Liver (tissue), 3 donors: ENCODE results near the gene HMGB4.

Experiments
- HNF4A ChIP-seq, 2 donors: conservative IDR thresholded peaks; 2 replicates each; pipeline ENCODE4 v1.6.1; 2016; ENCODE audit warnings: antibody characterized with exemption in 2 of 2, mild to moderate bottlenecking in 2 of 2
- NR2F2 ChIP-seq: IDR thresholded peaks from 2 replicates; pipeline ENCODE4 v1.6.1; 2016; ENCODE audit warnings: antibody characterized with exemption
- RXRA ChIP-seq, 2 donors: IDR thresholded peaks; 2 replicates each; pipeline ENCODE4 v1.6.1; 2017 to 2018; ENCODE audit warnings: antibody characterized with exemption in 2 of 2, mild to moderate bottlenecking in 1 of 2
- YY1 ChIP-seq: IDR thresholded peaks from 2 replicates; pipeline ENCODE4 v1.6.1; 2016; ENCODE audit warnings: antibody characterized with exemption, mild to moderate bottlenecking
- TF ChIP-seq, protein P1 (sequence below): fragments of 150-350 bp; IDR thresholded peaks from 2 replicates; pipeline ENCODE4 v1.5.1; 2017; ENCODE audit warnings: improper control_type of control experiment, low read depth, low read length; ENCODE audit not compliant: missing input control
- donor health status: healthy.
- donor health status: healthy.

DNA sequence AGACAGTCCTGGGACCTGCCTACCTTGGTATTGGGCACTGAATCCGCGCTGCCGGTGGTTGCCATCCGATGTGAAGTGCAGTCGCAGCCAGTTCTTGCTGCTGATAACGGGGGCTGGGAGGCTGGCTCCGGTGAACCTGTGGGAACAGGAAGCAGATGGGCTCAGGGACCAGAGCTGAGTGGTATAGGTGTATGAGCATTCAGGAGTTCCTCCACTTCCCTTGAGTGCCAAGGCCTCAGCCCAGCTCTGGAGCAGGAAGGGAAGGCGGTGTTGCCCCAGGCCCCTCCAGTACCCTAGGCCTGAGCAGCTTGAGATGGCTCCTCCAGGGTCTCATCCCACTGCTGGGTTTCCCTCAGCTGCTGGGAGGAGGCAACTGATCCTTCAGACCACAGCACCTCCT is 17.0 kb upstream of the HMGB4 start:
- TF ChIP-seq, protein P1, sequence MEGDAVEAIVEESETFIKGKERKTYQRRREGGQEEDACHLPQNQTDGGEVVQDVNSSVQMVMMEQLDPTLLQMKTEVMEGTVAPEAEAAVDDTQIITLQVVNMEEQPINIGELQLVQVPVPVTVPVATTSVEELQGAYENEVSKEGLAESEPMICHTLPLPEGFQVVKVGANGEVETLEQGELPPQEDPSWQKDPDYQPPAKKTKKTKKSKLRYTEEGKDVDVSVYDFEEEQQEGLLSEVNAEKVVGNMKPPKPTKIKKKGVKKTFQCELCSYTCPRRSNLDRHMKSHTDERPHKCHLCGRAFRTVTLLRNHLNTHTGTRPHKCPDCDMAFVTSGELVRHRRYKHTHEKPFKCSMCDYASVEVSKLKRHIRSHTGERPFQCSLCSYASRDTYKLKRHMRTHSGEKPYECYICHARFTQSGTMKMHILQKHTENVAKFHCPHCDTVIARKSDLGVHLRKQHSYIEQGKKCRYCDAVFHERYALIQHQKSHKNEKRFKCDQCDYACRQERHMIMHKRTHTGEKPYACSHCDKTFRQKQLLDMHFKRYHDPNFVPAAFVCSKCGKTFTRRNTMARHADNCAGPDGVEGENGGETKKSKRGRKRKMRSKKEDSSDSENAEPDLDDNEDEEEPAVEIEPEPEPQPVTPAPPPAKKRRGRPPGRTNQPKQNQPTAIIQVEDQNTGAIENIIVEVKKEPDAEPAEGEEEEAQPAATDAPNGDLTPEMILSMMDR, result no peak
- no peak for TF ChIP-seq HNF4A (conservative IDR thresholded peaks at IDR 0.05)
- TF ChIP-seq NR2F2, result no peak
- TF ChIP-seq YY1, result no peak
- TF ChIP-seq RXRA (IDR thresholded peaks at IDR 0.05), result no peak
